Measurements from ENCODE around the gene LSM7. TPM values are rescaled to one million over a fixed set of nuclear protein-coding genes. Genes with fewer than 3 reads are reported as not detected.
"Not testable (repeated sequence)": the region's sequence is repeated elsewhere in the genome, so short reads cannot be mapped to it uniquely, and the experiment has no call there.

Gene LSM7
- total and polyA plus RNA-seq, 9 donors: 31.8 to 196 (median 79.6) TPM

DNA sequence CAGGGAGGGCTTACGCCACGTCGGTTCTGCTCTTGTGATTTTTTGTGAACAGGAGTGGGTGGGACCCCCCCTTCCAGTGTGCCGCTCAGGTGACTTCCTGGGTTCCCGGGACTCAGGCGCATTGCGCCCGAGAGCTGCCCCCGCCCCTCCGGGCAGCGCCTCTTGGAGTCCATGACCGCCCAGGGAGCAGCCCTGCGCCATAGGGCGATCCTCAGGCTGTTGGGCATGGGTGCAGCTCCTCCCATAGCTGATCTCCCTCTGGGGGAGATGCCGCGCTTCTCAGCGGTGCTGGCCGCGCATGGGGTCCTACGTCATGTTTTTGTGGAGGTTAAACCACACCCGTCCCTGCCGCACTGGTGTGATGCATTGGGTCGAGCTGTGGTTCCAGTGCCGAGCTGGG lies 23.7 kb upstream of the LSM7 start:
- DNase-seq: peak in 1 of 5 donors; percentile 21
- no peaks in the 10 kb centered on the region for H3K9me3 ChIP-seq
- H3K27me3 ChIP-seq: no peaks in the 10 kb centered on the region
- H3K4me1 ChIP-seq (ENCODE audit: insufficient read depth): no peaks in the 10 kb centered on the region
- TF ChIP-seq, protein P1, sequence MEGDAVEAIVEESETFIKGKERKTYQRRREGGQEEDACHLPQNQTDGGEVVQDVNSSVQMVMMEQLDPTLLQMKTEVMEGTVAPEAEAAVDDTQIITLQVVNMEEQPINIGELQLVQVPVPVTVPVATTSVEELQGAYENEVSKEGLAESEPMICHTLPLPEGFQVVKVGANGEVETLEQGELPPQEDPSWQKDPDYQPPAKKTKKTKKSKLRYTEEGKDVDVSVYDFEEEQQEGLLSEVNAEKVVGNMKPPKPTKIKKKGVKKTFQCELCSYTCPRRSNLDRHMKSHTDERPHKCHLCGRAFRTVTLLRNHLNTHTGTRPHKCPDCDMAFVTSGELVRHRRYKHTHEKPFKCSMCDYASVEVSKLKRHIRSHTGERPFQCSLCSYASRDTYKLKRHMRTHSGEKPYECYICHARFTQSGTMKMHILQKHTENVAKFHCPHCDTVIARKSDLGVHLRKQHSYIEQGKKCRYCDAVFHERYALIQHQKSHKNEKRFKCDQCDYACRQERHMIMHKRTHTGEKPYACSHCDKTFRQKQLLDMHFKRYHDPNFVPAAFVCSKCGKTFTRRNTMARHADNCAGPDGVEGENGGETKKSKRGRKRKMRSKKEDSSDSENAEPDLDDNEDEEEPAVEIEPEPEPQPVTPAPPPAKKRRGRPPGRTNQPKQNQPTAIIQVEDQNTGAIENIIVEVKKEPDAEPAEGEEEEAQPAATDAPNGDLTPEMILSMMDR (IDR thresholded peaks at IDR 0.05): no peak
- TF ChIP-seq POLR2A (IDR thresholded peaks at IDR 0.05) (no peak), EP300 (IDR thresholded peaks at IDR 0.05) (no peak)
- no peak overlapping the region for H3K27ac ChIP-seq
- intact Hi-C loops (cut with DNase I): no loop called here
- no peak overlapping the region for H3K4me3 ChIP-seq
- H3K36me3 ChIP-seq: no peaks in the 10 kb centered on the region
- 89 to 92% (median 90%) methylated on average over 24 of the region's 24 CpGs for WGBS, 3 donors

- Histone ChIP-seq H3K27me3 (no peaks in the 10 kb centered on the region), H3K9me3 (no peaks in the 10 kb centered on the region), H3K4me3 (no peak overlapping the region), H3K4me1 (ENCODE audit: insufficient read depth) (no peaks in the 10 kb centered on the region), H3K36me3 (no peaks in the 10 kb centered on the region), H3K27ac (no peak overlapping the region)
- WGBS, 3 donors: 93% methylated on average over 28 of the region's 28 CpGs
- TF ChIP-seq POLR2A (IDR thresholded peaks at IDR 0.05): no peak
- TF ChIP-seq, protein P1 (IDR thresholded peaks at IDR 0.05): no peak
- no peak for TF ChIP-seq EP300 (IDR thresholded peaks at IDR 0.05)
- intact Hi-C loops (cut with DNase I): no loop called here
- no peak for DNase-seq
These were observed 23.2 kb upstream of the LSM7 start for GRCh38 chr19:2351591-2351990.

- WGBS, 3 donors: 84 to 85% (median 85%) methylated on average over 16 of the region's 16 CpGs
- no peaks in the 10 kb centered on the region for H3K36me3 ChIP-seq
- peak in 1 of 5 donors; percentile 14 for DNase-seq
- H3K27me3 ChIP-seq: no peaks in the 10 kb centered on the region
- no peak for TF ChIP-seq POLR2A (IDR thresholded peaks at IDR 0.05)
- TF ChIP-seq EP300 (IDR thresholded peaks at IDR 0.05): no peak
- TF ChIP-seq, protein P1 (IDR thresholded peaks at IDR 0.05): no peak
- peaks cover 2% of the 10 kb centered on the region for H3K4me1 ChIP-seq (ENCODE audit: insufficient read depth)
- no peaks in the 10 kb centered on the region for H3K9me3 ChIP-seq
- no peak overlapping the region for H3K4me3 ChIP-seq
- intact Hi-C loops (cut with DNase I): no loop called here
- H3K27ac ChIP-seq: no peak overlapping the region
These were observed 22.3 kb upstream of the LSM7 start for GRCh38 chr19:2350656-2351055.

DNA sequence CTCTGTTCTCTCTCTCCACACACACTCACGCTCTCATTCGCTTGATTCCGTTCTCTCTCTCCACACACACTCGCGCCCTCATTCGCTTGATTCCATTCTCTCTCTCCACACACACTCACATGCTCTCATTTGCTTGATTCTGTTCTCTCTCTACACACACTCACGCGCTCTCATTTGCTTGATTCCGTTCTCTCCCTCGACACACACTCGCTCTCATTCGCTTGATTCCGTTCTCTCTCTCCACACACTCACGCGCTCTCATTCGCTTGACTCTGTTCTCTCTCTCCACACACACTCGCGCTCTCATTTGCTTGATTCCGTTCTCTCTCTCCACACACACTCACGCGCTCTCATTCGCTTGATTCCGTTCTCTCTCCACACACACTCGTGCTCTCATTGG lies 21.4 kb upstream of the LSM7 start:
- H3K36me3 ChIP-seq; H3K4me1 ChIP-seq (ENCODE audit: insufficient read depth); H3K27me3 ChIP-seq; H3K27ac ChIP-seq; intact Hi-C loops (cut with DNase I); H3K4me3 ChIP-seq; DNase-seq; H3K9me3 ChIP-seq: not testable (repeated sequence)
- WGBS, 3 donors: 90 to 94% (median 93%) methylated on average over 24 of the region's 24 CpGs

DNA sequence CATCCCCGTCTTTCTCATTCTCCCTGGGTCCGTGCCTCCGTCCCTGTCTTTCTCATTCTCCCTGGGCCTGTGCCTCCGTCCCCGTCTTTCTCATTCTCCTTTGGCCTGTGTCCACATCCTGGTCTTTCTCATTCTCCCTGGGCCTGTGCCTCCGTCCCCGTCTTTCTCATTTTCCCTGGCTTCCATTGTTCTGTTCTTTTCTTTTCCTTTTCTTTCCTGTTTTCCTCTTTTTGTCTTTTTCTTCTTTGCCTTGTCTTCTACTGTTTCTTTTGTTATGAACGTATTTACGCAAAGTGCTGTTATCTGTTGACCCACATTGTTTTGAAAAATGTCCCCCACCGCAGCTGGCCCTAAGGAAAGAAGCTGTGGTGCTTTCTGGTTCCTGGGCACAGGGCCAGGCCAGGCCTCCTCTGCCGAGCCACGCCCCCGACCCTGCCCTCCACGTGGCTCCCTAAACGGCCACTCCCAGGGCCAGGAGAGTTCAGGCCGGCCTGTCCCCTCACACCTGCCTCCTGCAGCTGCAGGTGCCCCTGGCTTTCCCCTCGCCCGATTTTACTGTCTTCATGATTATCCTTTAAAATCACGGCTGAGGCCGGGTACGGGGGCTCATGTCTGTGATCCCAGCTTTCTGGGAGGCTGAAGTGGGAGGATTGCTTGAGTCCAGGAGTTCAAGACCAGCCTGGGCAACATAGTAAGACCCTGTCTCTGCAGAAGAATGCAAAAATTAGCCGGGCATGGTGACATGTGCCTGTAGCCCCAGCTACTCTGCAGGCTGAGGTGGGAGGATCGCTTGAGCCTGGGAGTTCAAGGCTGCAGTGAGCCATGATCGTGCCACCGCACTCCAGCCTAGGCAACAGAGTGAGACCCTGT lies 17.6 kb upstream of the LSM7 start:
- DNase-seq: peak; percentile 62 to 87 (median 71)
- Histone ChIP-seq H3K36me3 (no peaks in the 10 kb centered on the region), H3K9me3 (no peaks in the 10 kb centered on the region), H3K27ac (no peak overlapping the region), H3K4me1 (ENCODE audit: insufficient read depth) (peaks cover 2% of the 10 kb centered on the region), H3K27me3 (no peaks in the 10 kb centered on the region), H3K4me3 (no peak overlapping the region)
- TF ChIP-seq, protein P1 (IDR thresholded peaks at IDR 0.05): no peak
- TF ChIP-seq EP300 (IDR thresholded peaks at IDR 0.05) (no peak), POLR2A (IDR thresholded peaks at IDR 0.05) (no peak)
- intact Hi-C loops (cut with DNase I): no loop called here
- WGBS, 3 donors: 43 to 58% (median 47%) methylated on average over 25 of the region's 25 CpGs
